ENCODE results near the gene ARAP1.

Gene ARAP1

GRCh38 chr11:72716788-72717435 lies 35.3 kb downstream of the ARAP1 start:
- H3K4me3 Mint-ChIP-seq, result no peak overlapping the region
- peaks cover 59% of the 10 kb centered on the region for H3K4me1 Mint-ChIP-seq
- peak overlapping the region; percentile 81 for H3K27ac Mint-ChIP-seq
- no peaks in the 10 kb centered on the region for H3K27me3 Mint-ChIP-seq (ENCODE audit: low read depth, poor library complexity)
- H3K36me3 Mint-ChIP-seq (ENCODE audit: low read depth), result peaks cover 7% of the 10 kb centered on the region
- TF ChIP-seq CTCF (IDR thresholded peaks at IDR 0.05), result no peak
- no peaks in the 10 kb centered on the region for H3K9me3 Mint-ChIP-seq
- DNase-seq, result no peak

GRCh38 chr11:72716290-72716689 lies 35.9 kb downstream of the ARAP1 start:
- TF ChIP-seq CTCF (IDR thresholded peaks at IDR 0.05), result no peak
- Mint-ChIP-seq H3K9me3 (no peaks in the 10 kb centered on the region), H3K4me3 (no peak overlapping the region), H3K4me1 (peaks cover 55% of the 10 kb centered on the region), H3K27ac (no peak overlapping the region), H3K36me3 (ENCODE audit: low read depth) (peaks cover 7% of the 10 kb centered on the region), H3K27me3 (ENCODE audit: low read depth, poor library complexity) (no peaks in the 10 kb centered on the region)
- DNase-seq, result no peak

GRCh38 chr11:72712841-72713240 lies 39.4 kb downstream of the ARAP1 start:
- H3K4me1 Mint-ChIP-seq, result peaks cover 39% of the 10 kb centered on the region
- no peaks in the 10 kb centered on the region for H3K9me3 Mint-ChIP-seq
- H3K36me3 Mint-ChIP-seq (ENCODE audit: low read depth), result peaks cover 25% of the 10 kb centered on the region
- no peak for DNase-seq
- no peak for TF ChIP-seq CTCF (IDR thresholded peaks at IDR 0.05)
- peaks cover 5% of the 10 kb centered on the region for H3K27me3 Mint-ChIP-seq (ENCODE audit: low read depth, poor library complexity)
- peak overlapping the region; percentile 41 for H3K4me3 Mint-ChIP-seq
- peak overlapping the region; percentile 93 for H3K27ac Mint-ChIP-seq

- peaks cover 29% of the 10 kb centered on the region for H3K36me3 Mint-ChIP-seq (ENCODE audit: low read depth)
- peak overlapping the region; percentile 41 for H3K4me3 Mint-ChIP-seq
- H3K27me3 Mint-ChIP-seq (ENCODE audit: low read depth, poor library complexity), result peaks cover 5% of the 10 kb centered on the region
- no peak for TF ChIP-seq CTCF (IDR thresholded peaks at IDR 0.05)
- no peak for DNase-seq
- peaks cover 43% of the 10 kb centered on the region for H3K4me1 Mint-ChIP-seq
- no peaks in the 10 kb centered on the region for H3K9me3 Mint-ChIP-seq
- H3K27ac Mint-ChIP-seq, result peak overlapping the region; percentile 93
Observed at GRCh38 chr11:72712168-72712751, 39.9 kb downstream of the ARAP1 start.

- H3K4me1 Mint-ChIP-seq, result peaks cover 51% of the 10 kb centered on the region
- no peak for TF ChIP-seq CTCF (IDR thresholded peaks at IDR 0.05)
- DNase-seq, result no peak
- H3K36me3 Mint-ChIP-seq (ENCODE audit: low read depth), result peaks cover 38% of the 10 kb centered on the region
- peak overlapping the region; percentile 66 for H3K4me3 Mint-ChIP-seq
- no peak overlapping the region for H3K27ac Mint-ChIP-seq
- no peaks in the 10 kb centered on the region for H3K9me3 Mint-ChIP-seq
- peaks cover 5% of the 10 kb centered on the region for H3K27me3 Mint-ChIP-seq (ENCODE audit: low read depth, poor library complexity)
Observed at GRCh38 chr11:72711141-72711540, 41.1 kb downstream of the ARAP1 start.

GRCh38 chr11:72710278-72710677 lies 41.9 kb downstream of the ARAP1 start:
- Mint-ChIP-seq H3K4me1 (peaks cover 53% of the 10 kb centered on the region), H3K36me3 (ENCODE audit: low read depth) (peaks cover 40% of the 10 kb centered on the region), H3K27me3 (ENCODE audit: low read depth, poor library complexity) (peaks cover 5% of the 10 kb centered on the region), H3K9me3 (no peaks in the 10 kb centered on the region), H3K27ac (no peak overlapping the region), H3K4me3 (no peak overlapping the region)
- no peak for DNase-seq
- TF ChIP-seq CTCF (IDR thresholded peaks at IDR 0.05), result no peak

All from nephron progenitor cell (in vitro differentiated cells).